GM18907 (cell line): ENCODE measurements around the gene LENG9.
A peak's percentile ranks its signal among the peaks of the same experiment; 100 is the strongest.
"Not testable (repeated sequence)": the region's sequence is repeated elsewhere in the genome, so short reads cannot be mapped to it uniquely, and the experiment has no call there.

Source experiments
- ATAC-seq: cut with Tn5 transposase; IDR thresholded peaks from one replicate; pipeline ENCODE4 v1.9.1; 2021; ENCODE audit warnings: mild to moderate bottlenecking, moderate library complexity; ENCODE audit not compliant: unreplicated experiment

Gene LENG9

DNA sequence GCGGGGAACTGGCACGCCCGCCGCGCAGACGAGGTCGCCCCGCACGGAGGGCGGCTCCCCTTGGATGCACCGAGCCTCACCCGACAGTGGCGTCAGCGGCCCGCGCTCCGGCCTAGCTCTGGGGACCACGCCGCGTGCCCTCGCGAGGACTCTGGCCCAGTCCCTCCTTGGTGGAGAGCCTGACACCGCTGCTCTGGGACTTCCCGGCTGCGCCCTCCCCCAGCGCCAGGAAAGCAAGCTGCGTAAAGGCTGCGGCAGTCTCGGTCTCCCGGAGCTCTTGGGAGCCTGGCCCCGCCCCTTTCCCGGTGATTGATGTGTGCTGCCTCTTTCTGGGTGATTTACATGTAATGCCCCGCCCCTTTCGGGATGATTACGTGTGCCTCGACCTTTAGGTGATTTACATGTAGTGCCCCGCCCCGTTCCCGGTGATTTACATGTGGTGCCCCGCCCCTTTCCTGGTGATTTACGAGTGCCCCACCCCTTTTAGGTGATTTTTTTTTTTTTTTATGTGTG is at the start of gene LENG9:
Gene LENG9, minus strand, starts transcription at position 248 of the 513 bp plus-strand sequence. CDS start 252 bp downstream, outside the sequence.
- peak; percentile 57 for ATAC-seq

- ATAC-seq, result not testable (repeated sequence)
Measured at GRCh38 chr19:54509200-54509940, 45.8 kb upstream of the LENG9 start.

DNA sequence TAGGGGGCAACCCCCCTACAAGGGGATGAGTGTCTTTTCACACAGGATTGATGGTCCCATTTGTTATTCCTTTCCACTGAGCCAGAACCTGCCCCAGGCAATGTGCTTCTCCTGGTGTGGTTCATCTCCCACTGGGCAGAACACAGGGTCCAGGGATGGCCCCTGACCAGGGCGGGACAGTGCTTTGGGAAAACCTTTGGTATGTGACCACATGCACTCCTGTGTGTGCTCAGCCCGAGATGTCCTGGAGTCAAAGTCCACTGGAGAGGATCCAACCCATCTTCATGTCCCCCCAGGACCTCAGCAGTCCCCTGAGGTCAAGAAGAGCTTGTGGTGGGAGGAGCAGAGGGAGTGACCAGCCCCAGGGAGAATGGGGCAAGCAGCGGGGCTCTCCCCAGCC is 44.9 kb upstream of the LENG9 start:
- not testable (repeated sequence) for ATAC-seq

DNA sequence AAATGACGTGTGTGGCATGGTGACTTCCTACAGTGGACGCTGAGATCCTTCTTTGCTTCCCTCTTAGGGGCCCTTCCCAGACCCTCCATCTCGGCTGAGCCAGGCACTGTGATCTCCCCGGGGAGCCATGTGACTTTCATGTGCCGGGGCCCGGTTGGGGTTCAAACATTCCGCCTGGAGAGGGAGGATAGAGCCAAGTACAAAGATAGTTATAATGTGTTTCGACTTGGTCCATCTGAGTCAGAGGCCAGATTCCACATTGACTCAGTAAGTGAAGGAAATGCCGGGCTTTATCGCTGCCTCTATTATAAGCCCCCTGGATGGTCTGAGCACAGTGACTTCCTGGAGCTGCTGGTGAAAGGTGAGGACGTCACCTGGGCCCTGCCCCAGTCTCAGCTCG is 44.2 kb upstream of the LENG9 start:
- ATAC-seq, result no peak

DNA sequence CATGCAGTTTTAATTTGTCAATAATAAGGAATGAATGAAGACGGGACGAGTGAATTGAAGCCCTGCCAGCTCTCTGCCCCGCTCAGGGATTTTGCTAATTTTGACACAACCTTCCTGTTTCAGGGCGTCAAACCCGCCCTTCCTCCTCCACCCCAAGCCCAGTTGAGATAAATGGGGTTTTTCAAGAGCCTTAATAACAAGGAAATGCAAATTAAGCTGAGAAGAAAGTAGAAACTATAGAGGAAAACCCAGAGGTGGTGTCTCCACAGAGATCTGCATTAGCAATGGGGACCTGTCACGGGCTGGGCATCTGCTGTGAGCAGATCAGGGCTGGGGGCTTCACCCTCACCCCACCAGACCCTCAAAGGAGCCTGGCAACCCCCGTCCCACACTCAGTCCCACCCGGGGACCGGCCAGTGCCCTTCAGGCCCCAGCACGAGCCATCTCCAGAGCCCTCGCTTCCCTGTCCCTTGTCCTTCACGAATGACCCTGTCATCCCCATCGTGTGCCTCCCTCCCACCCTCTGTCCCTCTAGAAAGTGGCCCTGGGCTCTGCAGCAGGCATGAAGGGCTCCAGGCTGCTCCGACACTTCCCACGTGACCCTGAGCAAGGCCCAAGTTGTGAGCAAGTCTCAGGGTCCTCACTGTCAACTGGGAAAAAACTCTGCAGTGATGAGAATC is 43.6 kb upstream of the LENG9 start:
- not testable (repeated sequence) for ATAC-seq

DNA sequence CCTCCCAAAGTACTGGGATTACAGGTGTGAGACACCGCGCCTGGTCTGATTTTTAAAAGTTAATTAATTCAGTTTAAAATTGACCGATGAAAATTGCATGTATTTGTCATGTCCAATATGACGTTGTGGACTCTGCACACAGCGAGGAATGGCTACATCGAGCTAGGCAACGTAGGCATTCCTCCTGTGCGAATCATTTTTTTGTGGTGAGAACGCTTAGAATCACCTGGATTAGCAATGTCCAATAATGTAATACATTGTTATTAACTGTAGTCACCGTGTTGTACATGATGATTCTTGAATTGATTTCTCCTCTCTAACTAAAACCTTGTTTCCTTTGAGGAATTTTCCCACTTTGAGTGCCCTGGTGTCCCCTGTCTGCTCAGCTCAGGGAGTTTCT is 42.5 kb upstream of the LENG9 start:
- no peak for ATAC-seq

DNA sequence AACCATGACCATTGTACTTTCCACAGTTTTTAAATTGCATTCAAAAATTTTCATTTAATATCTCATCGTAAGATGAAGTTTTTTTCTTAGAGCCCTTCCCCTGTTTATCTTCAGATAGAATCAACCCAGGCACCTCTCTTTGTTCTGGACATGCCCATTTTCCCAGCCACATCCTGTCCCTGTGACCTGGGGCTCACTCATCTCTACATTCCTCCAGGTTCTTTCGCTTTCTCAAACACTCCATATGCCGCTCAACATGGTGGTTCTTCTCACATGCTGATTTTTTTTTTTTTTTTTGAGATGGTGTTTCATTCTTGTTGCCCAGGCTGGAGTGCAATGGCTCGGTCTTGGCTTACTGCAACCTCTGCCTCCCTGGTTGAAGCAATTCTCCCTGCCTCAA is 42.0 kb upstream of the LENG9 start:
- not testable (repeated sequence) for ATAC-seq

DNA sequence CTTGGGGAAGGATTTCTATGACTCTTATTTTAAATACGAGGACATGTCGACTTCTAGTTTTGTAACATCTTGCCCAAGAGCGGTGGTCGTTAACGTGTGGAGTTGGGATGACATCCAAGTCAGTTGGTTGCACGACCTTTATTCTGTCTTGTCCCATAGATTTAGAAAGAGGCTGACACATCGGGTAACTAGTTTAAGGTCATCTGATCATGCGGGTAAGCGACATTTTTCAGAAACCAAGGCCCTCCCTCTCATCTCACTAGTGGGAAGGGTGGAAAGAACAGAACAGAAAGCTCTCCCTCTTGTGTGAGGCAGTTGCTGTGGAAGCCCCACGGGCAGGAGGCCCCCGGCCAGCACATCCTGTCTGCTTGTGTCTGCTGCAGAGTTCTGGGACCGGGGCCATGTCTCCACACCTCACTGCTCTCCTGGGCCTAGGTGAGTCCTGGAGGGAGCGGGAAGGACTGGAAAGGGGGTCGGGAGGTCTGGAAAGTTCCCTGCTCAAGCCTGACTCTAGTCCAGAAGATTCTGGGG is 39.0 kb upstream of the LENG9 start, which contains the start of gene LAIR2:
Gene LAIR2, plus strand, starts transcription at position 314 of the 531 bp plus-strand sequence. Its CDS starts 88 bp downstream, at position 402.
- no peak for ATAC-seq

- not testable (repeated sequence) for ATAC-seq
Measured at GRCh38 chr19:54498451-54498772, 34.8 kb upstream of the LENG9 start.

DNA sequence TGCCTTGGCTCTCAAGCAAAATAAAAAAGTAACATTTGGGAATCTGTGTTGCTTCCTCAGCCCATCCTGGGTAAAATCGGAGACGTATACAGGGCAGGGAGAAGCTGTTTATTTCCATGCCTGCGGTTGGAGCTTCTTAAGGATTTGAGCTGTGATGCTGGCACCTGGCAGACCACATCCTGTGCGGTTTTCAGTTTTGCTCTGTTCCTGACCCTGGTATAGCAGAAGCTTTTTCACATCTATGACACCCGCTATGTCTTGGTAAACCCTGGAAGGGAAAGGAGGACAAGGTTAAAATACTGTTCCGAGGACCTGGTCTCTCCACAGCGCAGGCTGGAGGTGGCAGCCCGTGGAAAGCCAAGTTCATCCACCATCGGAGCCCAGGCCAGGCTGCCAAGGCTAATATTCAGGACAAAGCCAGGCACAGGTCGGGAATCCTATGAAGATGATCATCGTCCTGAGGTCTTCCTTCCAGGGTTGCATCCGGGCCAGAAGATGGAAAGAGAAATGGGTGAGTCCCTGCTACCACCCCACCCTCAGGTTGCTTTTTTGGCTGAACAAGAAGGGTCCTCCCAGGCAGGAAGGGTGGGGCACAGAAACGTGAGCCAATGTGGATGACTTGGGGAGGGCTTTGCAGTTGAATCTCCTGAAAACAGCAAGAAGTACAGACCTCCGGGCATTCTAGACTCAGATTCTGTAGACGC is 34.3 kb upstream of the LENG9 start:
- ATAC-seq, result not testable (repeated sequence)

DNA sequence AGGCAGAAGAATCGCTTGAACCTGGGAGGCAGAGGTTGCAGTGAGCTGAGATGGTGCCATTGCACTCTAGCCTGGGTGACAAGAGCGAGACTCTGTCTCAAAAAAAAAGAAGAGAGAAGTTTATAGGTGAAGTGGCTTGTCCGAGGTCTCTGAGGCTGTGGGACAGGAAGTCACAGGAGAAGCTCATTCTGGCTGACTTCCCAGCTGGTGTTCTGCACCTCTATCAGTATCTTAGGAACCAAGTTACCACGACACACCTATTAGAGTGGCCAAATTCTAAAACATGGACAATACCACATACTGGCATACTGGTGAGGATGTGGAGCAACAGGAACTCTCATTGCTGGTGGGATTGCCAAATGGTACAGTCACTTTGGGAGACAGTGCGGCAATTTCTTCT is 31.7 kb upstream of the LENG9 start:
- not testable (repeated sequence) for ATAC-seq

GRCh38 chr19:54493967-54494585 is 30.5 kb upstream of the LENG9 start:
- ATAC-seq, result no peak

DNA sequence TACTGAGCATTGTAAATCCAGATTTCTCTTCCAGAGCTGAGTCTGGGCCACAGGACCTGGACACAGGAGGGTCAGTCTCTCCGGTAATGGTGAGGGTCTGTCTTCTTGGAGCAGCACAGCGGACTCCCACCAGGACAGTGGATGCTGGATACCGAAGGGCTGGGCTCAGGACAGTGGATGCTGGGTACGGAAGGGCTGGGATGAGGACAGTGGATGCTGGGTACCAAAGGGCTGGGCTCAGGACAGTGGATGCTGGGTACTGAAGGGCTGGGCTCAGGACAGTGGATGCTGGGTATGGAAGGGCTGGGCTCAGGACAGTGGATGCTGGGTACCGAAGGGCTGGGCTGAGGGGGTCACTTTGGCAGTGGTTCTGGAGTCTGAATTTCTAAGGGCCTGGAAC is 29.5 kb upstream of the LENG9 start:
- not testable (repeated sequence) for ATAC-seq

DNA sequence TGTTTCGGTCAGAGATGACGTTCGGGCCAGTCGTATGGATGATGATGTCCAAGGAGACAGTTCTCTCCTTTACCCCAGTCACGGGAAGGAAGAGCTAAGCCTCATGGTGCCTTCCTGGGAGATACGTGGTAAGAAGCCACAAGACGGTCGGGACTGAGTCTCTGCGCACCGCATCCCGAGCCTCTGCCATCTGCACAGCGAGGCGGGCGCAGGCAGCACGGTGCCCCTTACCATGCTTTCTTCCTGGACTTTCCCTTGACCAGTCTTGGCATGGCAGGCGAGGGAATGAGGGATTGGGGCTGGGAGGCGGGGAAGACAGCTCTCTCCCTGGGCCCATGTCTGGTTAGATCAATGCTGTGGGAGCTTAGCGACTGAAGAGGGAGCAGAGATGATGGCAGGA is 29.0 kb upstream of the LENG9 start:
- ATAC-seq, result no peak

DNA sequence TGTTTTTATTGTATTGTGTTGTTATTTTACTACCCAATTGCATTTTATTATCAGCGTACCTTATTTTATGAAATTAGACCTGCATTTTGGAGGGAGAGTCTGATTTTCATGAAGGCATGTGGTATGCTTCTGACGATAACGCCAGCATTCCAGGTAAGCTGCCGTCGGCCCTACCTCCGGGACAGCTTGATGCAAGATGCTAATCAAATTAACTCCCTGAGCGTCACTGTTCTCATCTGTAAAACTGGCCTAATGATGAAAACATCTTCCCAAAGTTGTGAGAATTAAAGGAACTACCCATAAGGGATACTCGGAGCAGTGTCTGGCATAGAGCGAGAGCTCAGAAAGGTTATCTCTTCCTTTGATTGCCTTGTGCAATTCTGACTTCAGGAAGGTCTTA is 26.2 kb upstream of the LENG9 start:
- ATAC-seq, result no peak

- no peak for ATAC-seq
Measured at GRCh38 chr19:54489341-54489740, 25.8 kb upstream of the LENG9 start.

- ATAC-seq, result no peak
Measured at GRCh38 chr19:54485851-54486250, 22.3 kb upstream of the LENG9 start.

- no peak for ATAC-seq
Measured at GRCh38 chr19:54484451-54484850, 20.9 kb upstream of the LENG9 start.

- no peak for ATAC-seq
Measured at GRCh38 chr19:54482889-54483288, 19.3 kb upstream of the LENG9 start.

DNA sequence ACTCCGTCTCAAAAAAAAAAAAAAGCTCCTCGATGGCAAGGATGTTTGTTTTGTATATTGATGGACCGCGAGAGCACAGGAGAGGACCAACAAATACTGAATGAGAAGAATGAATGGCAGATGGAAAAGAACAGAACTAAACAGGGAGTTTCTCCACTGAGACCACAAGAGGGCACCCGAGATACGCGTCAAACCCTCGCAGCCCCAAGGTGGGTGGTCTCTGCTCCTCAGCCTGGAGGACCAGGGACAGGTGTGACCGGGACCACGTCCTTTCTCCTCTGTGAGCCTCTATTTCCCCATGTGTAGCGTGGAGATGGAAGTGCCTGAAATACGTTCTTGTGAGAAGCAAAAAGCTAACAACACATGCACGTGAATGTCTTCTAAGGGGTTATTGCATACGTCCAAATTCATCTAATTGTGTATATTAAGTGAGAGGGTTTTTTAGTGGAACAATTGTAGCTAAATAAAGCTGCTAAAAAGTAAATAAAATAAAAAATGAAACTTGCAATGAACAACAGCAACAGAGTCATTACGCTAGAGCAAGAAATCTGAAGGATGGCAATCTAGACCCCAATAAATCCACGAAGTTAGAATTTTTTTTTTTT is 17.9 kb upstream of the LENG9 start:
- ATAC-seq, result no peak
